Ovary (tissue), 9 donors: ENCODE measurements around the gene KIAA1614. TPM values are rescaled to one million over a fixed set of nuclear protein-coding genes. Genes with fewer than 3 reads are reported as not detected.

Experiments
- DNase-seq, 5 donors: peaks; one replicate each; pipeline ENCODE4 v3.0.0-alpha.2; 2019 to 2020
- H3K27ac ChIP-seq, 2 donors: fragments of 200-600 bp; one replicate each; pipeline versions ENCODE4 v1.5.1 to v1.8.0; 2019 to 2022
- H3K27me3 ChIP-seq: fragments of 200-600 bp; one replicate; pipeline ENCODE4 v1.8.0; 2022
- H3K36me3 ChIP-seq: fragments of 200-600 bp; sonication (generic); one replicate; pipeline ENCODE4 v1.5.1; 2019
- H3K4me1 ChIP-seq: one replicate; pipeline ENCODE4 v1.8.1; 2013; ENCODE audit warnings: mild to moderate bottlenecking, moderate library complexity; ENCODE audit not compliant: insufficient read depth
- H3K4me3 ChIP-seq: fragments of 200-600 bp; sonication (generic); one replicate; pipeline ENCODE4 v1.5.1; 2017
- H3K9me3 ChIP-seq, 2 donors: fragments of 200-600 bp in 1 of 2; sonication (generic) in 1 of 2; one replicate each; pipeline versions ENCODE4 v1.5.1 to v1.8.1; 2013 to 2019; ENCODE audit warnings: mild to moderate bottlenecking in 1 of 2, moderate library complexity in 1 of 2
- CTCF ChIP-seq, 3 donors: fragments of 450-650 bp in 2 of 3; fragments of 200-600 bp in 1 of 3; IDR thresholded peaks; one replicate each; pipeline versions ENCODE4 v1.5.1 to v1.8.0; 2016 to 2022; ENCODE audit warnings: antibody characterized with exemption in 3 of 3, mild to moderate bottlenecking in 1 of 3
- EP300 ChIP-seq: sonication (generic); formaldehyde crosslinking; IDR thresholded peaks from one replicate; pipeline ENCODE4 v1.6.1; 2017; ENCODE audit warnings: antibody characterized with exemption
- POLR2A ChIP-seq: fragments of 450-650 bp; IDR thresholded peaks from one replicate; pipeline ENCODE4 v1.6.1; 2017; ENCODE audit warnings: antibody characterized with exemption, mild to moderate bottlenecking, moderate library complexity
- WGBS, 3 donors: extraction: QIAGEN DNeasy Blood & Tissue Kit in 1 of 3; methylation state at CpG; one replicate each; pipeline versions ENCODE4 v1.1.5 to v1.1.7; 2013 to 2017; 5-methylcytosine and 5-hydroxymethylcytosine counted together
- intact Hi-C, 4 donors: fragments of 100-400 bp; cut with DNase I; formaldehyde crosslinking; loops; one replicate each; pipeline versions ENCODE4 v1.11.0 to v1.15.1; 2022 to 2023
- polyA plus RNA-seq, 2 donors: library from polyadenylated mRNA; stranded (reverse); fragments of 200-250 nt in 1 of 2; fragments of 350-450 nt in 1 of 2; fragmentation: Illumina TruSeq in 1 of 2; extraction: RNeasy Lipid Tissue Mini Kit (QIAGEN cat#74804) in 1 of 2; gene quantifications; one replicate each; pipeline ENCODE4 v1.2.3, GENCODE V29; 2013 to 2014
- total RNA-seq, 7 donors: library from RNA; depleted of rRNA in 2 of 7; stranded (reverse); fragments of >200 nt in 2 of 7; fragmentation: NEBNext Ultra II Directional in 3 of 7; extraction: Animal tissue kit (Norgen Biotek cat#: 25700) in 3 of 7; gene quantifications; one replicate each; pipeline versions ENCODE4 v1.1.0 to v1.2.4, GENCODE V29; 2016 to 2023
- donor health status: DM: no; HTN: no; CAD: no; lungs with moderate emphysema.
- donor health status: DM: no; HTN: no; CAD: no.
- donor health status: Bipolar disorder and iron deficiency.
- donor health status: DM: yes; HTN: yes; CAD: no.
- donor health status: DM: no; HTN: no; CAD: no.
- donor health status: DM: yes; HTN: yes; CAD: no.

KIAA1614 gene
- total and polyA plus RNA-seq, 9 donors, result 1.1 to 15.1 (median 10.5) TPM

DNA sequence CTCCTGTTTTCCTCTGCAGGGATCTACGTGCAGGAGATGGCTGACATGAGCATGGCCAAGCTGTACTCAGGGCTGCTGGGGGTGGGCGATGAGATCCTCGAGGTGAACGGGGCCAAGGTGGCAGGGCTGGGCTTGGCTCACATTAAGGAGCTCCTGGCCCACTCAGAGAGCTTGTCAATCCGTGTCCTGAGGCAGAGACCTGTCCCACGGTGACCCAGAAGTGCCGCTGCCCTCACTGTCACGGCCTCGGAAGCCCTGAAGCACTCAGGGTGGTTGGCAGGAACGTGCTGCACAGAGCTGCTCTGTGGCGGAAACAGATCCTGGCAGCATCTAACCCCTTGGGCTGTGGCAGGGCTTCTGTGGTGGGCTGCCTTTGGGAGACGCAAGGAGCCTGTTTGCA is 37.6 kb downstream of the KIAA1614 start:
- TF ChIP-seq POLR2A (no peak), CTCF (IDR thresholded peaks at IDR 0.05) (no peak), EP300 (no peak)
- 87 to 92% (median 90%) methylated on average over 12 of the region's 12 CpGs for WGBS, 3 donors
- DNase-seq, result no peak
- Histone ChIP-seq H3K27ac (no peak overlapping the region), H3K36me3 (no peaks in the 10 kb centered on the region), H3K4me3 (no peak overlapping the region), H3K4me1 (peaks cover 7% of the 10 kb centered on the region), H3K9me3 (no peaks in the 10 kb centered on the region), H3K27me3 (no peaks in the 10 kb centered on the region)
- intact Hi-C loops, result no loop called here

DNA sequence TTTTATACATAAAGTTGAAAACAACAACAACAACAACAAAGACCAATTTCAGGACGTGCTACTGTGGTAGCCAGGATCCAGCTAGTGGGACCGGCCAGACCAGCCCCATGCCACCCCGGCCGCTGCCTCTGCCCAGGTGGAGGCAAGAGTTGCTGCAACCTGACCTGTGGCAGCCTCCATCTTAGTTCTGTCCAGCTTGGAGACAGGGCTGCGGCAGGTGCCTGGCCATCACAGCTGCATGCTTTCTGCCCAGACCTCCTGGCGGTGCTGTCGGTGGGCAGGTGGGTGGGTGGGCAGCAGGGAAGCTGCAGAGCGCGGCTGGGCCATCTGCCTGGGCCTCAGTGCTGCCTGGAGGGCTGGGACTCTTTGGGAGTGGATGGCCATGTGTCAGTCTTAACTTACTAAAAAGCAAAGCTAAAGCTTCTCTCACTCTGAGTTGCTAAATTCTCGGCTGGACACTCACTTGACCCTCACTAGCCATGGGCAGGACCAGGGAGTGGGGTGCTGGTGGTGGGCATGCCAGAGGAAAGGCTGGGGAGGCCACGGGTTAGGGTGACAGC is 38.6 kb downstream of the KIAA1614 start:
- DNase-seq, result no peak
- Histone ChIP-seq H3K36me3 (no peaks in the 10 kb centered on the region), H3K4me1 (peaks cover 7% of the 10 kb centered on the region), H3K27me3 (no peaks in the 10 kb centered on the region), H3K9me3 (no peaks in the 10 kb centered on the region), H3K4me3 (no peak overlapping the region), H3K27ac (no peak overlapping the region)
- TF ChIP-seq POLR2A (no peak), CTCF (IDR thresholded peaks at IDR 0.05) (no peak), EP300 (no peak)
- 86 to 93% (median 87%) methylated on average over 7 to 11 of the region's 11 CpGs for WGBS, 3 donors
- intact Hi-C loops, result no loop called here

DNA sequence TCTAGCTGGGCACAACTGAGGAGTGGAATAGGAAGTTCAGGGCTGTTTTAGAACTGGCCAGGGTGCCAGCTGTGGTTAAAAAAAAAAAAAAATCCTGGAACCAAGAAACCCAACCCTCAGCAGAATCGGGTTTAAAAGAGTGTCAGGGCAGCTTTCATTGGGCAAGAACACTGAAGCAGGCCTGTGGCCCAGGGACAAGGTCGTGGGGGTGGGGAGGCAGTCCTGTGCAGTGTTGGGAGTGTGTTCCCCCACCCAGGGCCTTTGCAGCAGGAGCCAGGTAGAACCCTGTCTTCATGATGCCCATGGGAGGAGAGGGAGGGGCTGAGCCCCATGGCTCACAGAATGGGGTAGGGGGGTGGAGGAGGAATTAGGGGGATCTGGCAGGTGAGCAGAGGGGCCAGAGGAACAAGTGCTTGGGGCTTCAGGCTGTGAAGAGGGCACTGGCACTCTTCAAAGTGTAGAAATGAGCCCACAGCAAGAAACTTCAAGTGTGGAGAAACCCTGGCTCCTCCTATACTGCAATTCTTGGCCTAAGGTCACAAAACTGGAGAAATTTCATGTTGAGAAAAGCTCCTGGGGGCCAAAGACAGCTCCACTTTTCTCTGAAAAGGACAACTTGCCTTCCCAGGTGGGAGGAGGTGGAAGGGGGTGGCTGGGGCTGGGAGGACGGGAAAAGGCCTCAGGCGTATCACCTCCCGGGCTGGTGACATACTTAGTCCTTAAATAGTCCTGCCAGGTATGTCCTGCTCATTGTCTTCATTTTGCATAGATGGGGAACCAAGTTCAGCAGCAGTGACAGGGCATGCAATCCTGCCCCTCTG is 39.3 kb downstream of the KIAA1614 start:
- Histone ChIP-seq H3K36me3 (no peaks in the 10 kb centered on the region), H3K4me1 (peaks cover 7% of the 10 kb centered on the region), H3K27me3 (no peaks in the 10 kb centered on the region), H3K4me3 (no peak overlapping the region), H3K9me3 (no peaks in the 10 kb centered on the region), H3K27ac (no peak overlapping the region)
- 69 to 77% (median 76%) methylated on average over 5 of the region's 5 CpGs for WGBS, 3 donors
- intact Hi-C loops, result no loop called here
- no peak for TF ChIP-seq EP300
- no peak for TF ChIP-seq POLR2A
- TF ChIP-seq CTCF (IDR thresholded peaks at IDR 0.05), result no peak
- DNase-seq, result no peak

DNA sequence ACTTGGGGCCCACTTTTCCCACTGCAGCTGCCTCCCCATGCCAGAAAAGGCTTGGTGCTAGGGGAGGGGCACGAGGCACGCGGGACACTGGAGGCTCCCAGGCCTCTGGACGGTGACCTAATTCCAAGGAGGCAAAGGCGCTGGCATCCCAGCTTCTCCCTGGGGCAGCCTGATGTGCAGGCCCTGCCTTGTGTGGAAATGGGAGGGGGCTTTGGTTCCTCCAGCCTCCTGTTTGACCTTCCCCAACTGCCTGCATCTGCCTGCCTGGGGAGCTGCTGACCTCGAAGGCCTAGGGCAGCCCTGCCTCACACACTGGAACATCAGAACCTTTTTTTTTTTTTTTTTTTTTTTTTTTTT is 39.9 kb downstream of the KIAA1614 start:
- intact Hi-C loops, result no loop called here
- 85 to 95% (median 88%) methylated on average over 6 of the region's 6 CpGs for WGBS, 3 donors
- no peaks in the 10 kb centered on the region for H3K36me3 ChIP-seq
- H3K4me3 ChIP-seq, result no peak overlapping the region
- TF ChIP-seq EP300 (no peak), CTCF (IDR thresholded peaks at IDR 0.05) (no peak), POLR2A (no peak)
- H3K27ac ChIP-seq, result no peak overlapping the region
- H3K27me3 ChIP-seq, result no peaks in the 10 kb centered on the region
- no peak for DNase-seq
- H3K9me3 ChIP-seq, result no peaks in the 10 kb centered on the region
- H3K4me1 ChIP-seq, result peaks cover 7% of the 10 kb centered on the region
